Muscle of leg (tissue), 11 donors: ENCODE data around the gene GRIP1. TPM values are rescaled to one million over a fixed set of nuclear protein-coding genes. Genes with fewer than 3 reads are reported as not detected.

ENCODE experiments used
- DNase-seq: peaks from one replicate; pipeline ENCODE4 v3.0.0; 2013
- H3K27ac ChIP-seq: one replicate; pipeline ENCODE4 v1.5.1; 2013; ENCODE audit warnings: mild to moderate bottlenecking, low read length, control low read depth
- H3K27me3 ChIP-seq: one replicate; pipeline ENCODE4 v1.6.1; 2013; ENCODE audit warnings: low read length; ENCODE audit not compliant: control insufficient read depth, insufficient read depth
- H3K36me3 ChIP-seq: one replicate; pipeline ENCODE4 v1.6.1; 2013; ENCODE audit warnings: low read length; ENCODE audit not compliant: control insufficient read depth, insufficient read depth
- H3K4me1 ChIP-seq: one replicate; pipeline ENCODE4 v1.6.1; 2013; ENCODE audit warnings: low read length; ENCODE audit not compliant: control insufficient read depth, insufficient read depth
- H3K4me3 ChIP-seq: one replicate; pipeline ENCODE4 v1.5.1; 2013; ENCODE audit warnings: low read length, control low read depth
- H3K9me3 ChIP-seq: replicated peaks from 2 replicates; pipeline ENCODE4 v1.6.1; 2013; ENCODE audit warnings: low read depth, low read length; ENCODE audit not compliant: control insufficient read depth
- WGBS: methylation state at CpG from one replicate; pipeline ENCODE4 v1.1.5; 2013; ENCODE audit warnings: missing lambda C conversion rate; ENCODE audit not compliant: insufficient coverage; 5-methylcytosine and 5-hydroxymethylcytosine counted together
- polyA plus RNA-seq, 8 donors: library from polyadenylated mRNA; unstranded; fragments of 120-200 nt; gene quantifications; one replicate each; pipeline versions ENCODE4 v1.2.1 to v1.2.3, GENCODE V29; 2013; ENCODE audit warnings: inconsistent platforms in 1 of 8, low replicate concordance in 1 of 8; ENCODE audit not compliant: insufficient read length in 8 of 8, insufficient read depth in 1 of 8
- total RNA-seq: library from RNA; stranded (reverse); fragments of 120-200 nt; gene quantifications from one replicate; pipeline ENCODE4 v1.2.4, GENCODE V29; 2013

The GRIP1 gene
- total and polyA plus RNA-seq, 9 donors = 0.59 to 3.8 (median 1.2) TPM

- DNase-seq = no peak
- Histone ChIP-seq H3K36me3 (no peaks in the 10 kb centered on the region), H3K4me1 (no peaks in the 10 kb centered on the region), H3K27ac (no peak overlapping the region), H3K9me3 (no peaks in the 10 kb centered on the region), H3K27me3 (no peaks in the 10 kb centered on the region), H3K4me3 (no peak overlapping the region)
- 88% methylated on average over 1 of the region's 2 CpGs for WGBS
Observed at GRCh38 chr12:66351301-66351700, 327.6 kb downstream of the GRIP1 start.

DNA sequence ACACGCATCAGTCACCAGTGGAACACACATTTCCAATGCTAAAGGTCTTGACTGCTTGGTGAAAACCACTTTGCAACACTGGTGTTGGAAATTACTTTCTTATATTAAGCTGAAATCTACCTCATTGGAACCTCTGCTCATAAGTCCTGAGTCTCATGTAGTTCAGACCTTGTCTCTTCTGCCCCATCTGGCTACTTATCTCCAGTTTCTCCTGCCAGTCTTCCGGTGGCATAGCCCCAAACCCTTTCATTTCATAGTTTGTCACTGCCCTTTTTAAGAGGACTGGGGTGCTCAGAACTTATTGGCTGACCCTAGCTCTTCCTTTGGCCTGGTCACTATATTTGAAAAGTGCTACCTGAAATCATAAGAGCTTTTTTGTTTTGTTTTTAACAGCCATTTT is 332.9 kb downstream of the GRIP1 start:
- Histone ChIP-seq H3K4me1 (no peaks in the 10 kb centered on the region), H3K36me3 (peaks cover 6% of the 10 kb centered on the region), H3K9me3 (peaks cover 12% of the 10 kb centered on the region), H3K27me3 (no peaks in the 10 kb centered on the region), H3K27ac (no peak overlapping the region), H3K4me3 (no peak overlapping the region)
- DNase-seq = no peak
- WGBS = 90% methylated on average over 2 of the region's 2 CpGs

DNA sequence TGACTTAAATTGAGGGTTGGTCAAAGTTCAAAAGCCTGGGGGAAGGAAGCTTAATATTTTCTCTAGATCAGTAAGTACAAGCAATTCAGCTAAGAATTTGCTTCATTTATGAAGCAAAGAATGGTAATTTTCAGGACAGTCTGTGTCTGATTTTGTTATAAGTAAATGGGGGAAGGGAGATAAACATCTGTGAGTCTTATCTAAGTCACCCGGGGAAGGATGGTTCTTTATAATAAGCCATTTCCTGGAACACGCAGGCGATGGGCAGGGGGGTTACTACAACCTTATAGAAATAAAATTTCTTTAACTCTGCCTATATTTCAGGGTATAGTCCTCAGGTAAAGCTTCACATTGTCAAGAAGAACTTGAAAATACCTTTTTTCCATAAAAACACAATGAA is 333.7 kb downstream of the GRIP1 start:
- Histone ChIP-seq H3K4me3 (no peak overlapping the region), H3K36me3 (peaks cover 10% of the 10 kb centered on the region), H3K27ac (no peak overlapping the region), H3K4me1 (no peaks in the 10 kb centered on the region), H3K27me3 (no peaks in the 10 kb centered on the region), H3K9me3 (peaks cover 12% of the 10 kb centered on the region)
- DNase-seq = no peak
- no CpG with 5 or more reads among the region's 3 CpGs for WGBS

- peaks cover 14% of the 10 kb centered on the region for H3K9me3 ChIP-seq
- WGBS = 93% methylated on average over 4 of the region's 4 CpGs
- no peaks in the 10 kb centered on the region for H3K4me1 ChIP-seq
- peaks cover 16% of the 10 kb centered on the region for H3K36me3 ChIP-seq
- H3K27me3 ChIP-seq = no peaks in the 10 kb centered on the region
- no peak overlapping the region for H3K4me3 ChIP-seq
- DNase-seq = no peak
- no peak overlapping the region for H3K27ac ChIP-seq
Observed at GRCh38 chr12:66341126-66341525, 337.8 kb downstream of the GRIP1 start.

- H3K36me3 ChIP-seq = peaks cover 16% of the 10 kb centered on the region
- DNase-seq = no peak
- WGBS = no CpG with 5 or more reads among the region's 2 CpGs
Observed at GRCh38 chr12:66340131-66340530, 338.7 kb downstream of the GRIP1 start.

GRCh38 chr12:66337381-66338010 is 341.4 kb downstream of the GRIP1 start:
- WGBS = no CpG with 5 or more reads among the region's 2 CpGs
- Histone ChIP-seq H3K27me3 (no peaks in the 10 kb centered on the region), H3K27ac (no peak overlapping the region), H3K9me3 (peaks cover 10% of the 10 kb centered on the region), H3K4me1 (no peaks in the 10 kb centered on the region), H3K36me3 (peaks cover 18% of the 10 kb centered on the region), H3K4me3 (no peak overlapping the region)
- DNase-seq = no peak

More at GRCh38 chr12:66340131-66340530, 338.7 kb downstream of the GRIP1 start:
- H3K9me3 ChIP-seq = peaks cover 14% of the 10 kb centered on the region
- H3K4me3 ChIP-seq = no peak overlapping the region
- no peaks in the 10 kb centered on the region for H3K27me3 ChIP-seq
- H3K27ac ChIP-seq = no peak overlapping the region
- H3K4me1 ChIP-seq = no peaks in the 10 kb centered on the region

GRCh38 chr12:66335746-66336145 is 343.1 kb downstream of the GRIP1 start:
- WGBS = no CpG with 5 or more reads among the region's 2 CpGs
- Histone ChIP-seq H3K27me3 (no peaks in the 10 kb centered on the region), H3K4me3 (no peak overlapping the region), H3K36me3 (peaks cover 16% of the 10 kb centered on the region), H3K9me3 (peaks cover 2% of the 10 kb centered on the region), H3K4me1 (no peaks in the 10 kb centered on the region), H3K27ac (no peak overlapping the region)
- no peak for DNase-seq

- Histone ChIP-seq H3K9me3 (no peaks in the 10 kb centered on the region), H3K4me3 (no peak overlapping the region), H3K36me3 (peaks cover 9% of the 10 kb centered on the region), H3K4me1 (no peaks in the 10 kb centered on the region), H3K27me3 (no peaks in the 10 kb centered on the region), H3K27ac (no peak overlapping the region)
- DNase-seq = no peak
- 100% methylated on average over 1 of the region's 1 CpG for WGBS
Observed at GRCh38 chr12:66331814-66332213, 347.1 kb downstream of the GRIP1 start.

DNA sequence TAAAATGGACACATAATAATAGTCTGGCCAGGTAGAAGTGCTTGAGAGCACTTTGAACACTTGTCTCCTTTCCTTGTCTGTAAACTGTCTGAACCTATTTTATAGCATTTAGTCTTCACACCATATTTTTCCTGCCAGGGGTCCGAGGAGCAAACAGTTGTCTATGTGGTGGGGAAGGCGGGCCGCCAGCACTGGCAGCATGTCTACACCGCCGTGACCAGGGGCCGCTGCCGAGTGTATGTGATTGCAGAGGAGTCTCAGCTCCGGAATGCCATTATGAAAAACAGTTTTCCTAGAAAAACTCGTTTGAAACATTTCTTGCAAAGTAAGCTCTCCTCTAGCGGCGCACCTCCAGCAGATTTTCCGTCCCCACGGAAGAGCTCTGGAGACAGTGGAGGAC is 347.9 kb downstream of the GRIP1 start:
- Histone ChIP-seq H3K27me3 (no peaks in the 10 kb centered on the region), H3K4me1 (no peaks in the 10 kb centered on the region), H3K27ac (no peak overlapping the region), H3K9me3 (no peaks in the 10 kb centered on the region), H3K36me3 (peaks cover 10% of the 10 kb centered on the region), H3K4me3 (no peak overlapping the region)
- 78% methylated on average over 6 of the region's 13 CpGs for WGBS
- no peak for DNase-seq

DNA sequence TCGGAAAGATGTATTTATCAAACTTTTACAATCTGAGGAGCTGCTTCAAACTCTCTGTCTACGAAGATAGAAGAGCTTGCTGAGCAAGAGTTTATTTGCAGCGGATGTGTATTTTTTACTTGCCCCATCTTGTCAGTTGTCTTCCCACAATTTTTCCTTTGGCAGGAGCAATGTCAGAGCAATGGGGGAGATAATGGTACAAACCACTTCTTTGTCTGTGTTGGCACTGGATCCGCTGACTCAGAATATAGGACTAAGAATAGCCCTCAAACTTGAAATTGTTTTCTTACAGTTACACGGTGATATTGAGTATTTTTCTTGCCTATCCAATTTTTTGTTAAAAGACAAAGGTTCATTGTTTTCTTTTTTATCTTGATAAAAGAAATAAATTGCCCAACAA is 348.9 kb downstream of the GRIP1 start:
- WGBS = no CpG with 5 or more reads among the region's 5 CpGs
- no peak for DNase-seq
- Histone ChIP-seq H3K36me3 (peaks cover 10% of the 10 kb centered on the region), H3K9me3 (no peaks in the 10 kb centered on the region), H3K27me3 (no peaks in the 10 kb centered on the region), H3K4me1 (no peaks in the 10 kb centered on the region), H3K4me3 (no peak overlapping the region), H3K27ac (no peak overlapping the region)

DNA sequence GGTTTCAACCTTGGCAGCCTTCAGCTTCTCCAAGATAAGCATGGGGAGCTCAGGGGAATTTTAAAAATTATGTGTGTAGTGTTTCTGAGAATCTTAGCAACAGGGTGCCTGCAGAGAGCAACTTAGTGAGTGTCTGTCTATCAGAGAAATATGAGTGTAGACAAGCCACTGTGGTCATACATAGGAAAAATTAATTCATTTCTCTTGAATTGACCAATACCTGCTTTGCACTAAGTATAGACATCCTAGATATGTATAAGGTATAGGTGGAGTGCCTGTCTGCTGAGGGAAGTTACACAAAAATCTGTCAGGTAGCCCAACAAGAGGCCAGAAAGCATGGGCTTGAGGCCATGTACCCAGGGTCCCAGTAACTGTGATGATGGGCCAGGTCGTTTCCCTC is 355.9 kb downstream of the GRIP1 start:
- Histone ChIP-seq H3K36me3 (peaks cover 5% of the 10 kb centered on the region), H3K27me3 (no peaks in the 10 kb centered on the region), H3K4me1 (no peaks in the 10 kb centered on the region), H3K4me3 (no peak overlapping the region), H3K9me3 (no peaks in the 10 kb centered on the region), H3K27ac (no peak overlapping the region)
- DNase-seq = no peak
- no CpG with 5 or more reads among the region's 1 CpG for WGBS
